Ascending aorta (tissue), 2 donors: ENCODE results near the gene GRK1. TPM values are rescaled to one million over a fixed set of nuclear protein-coding genes. Genes with fewer than 3 reads are reported as not detected.

Experiments
- DNase-seq, 2 donors: peaks; one replicate each; pipeline ENCODE4 v3.0.0-alpha.2; 2019; ENCODE audit warnings: low spot score in 2 of 2
- H3K27ac ChIP-seq, 2 donors: fragments of 200-600 bp; sonication (generic); one replicate each; pipeline ENCODE4 v1.5.1; 2016 to 2017; ENCODE audit warnings: mild to moderate bottlenecking in 1 of 2
- H3K27me3 ChIP-seq: fragments of 200-600 bp; sonication (generic); one replicate; pipeline ENCODE4 v1.5.1; 2017
- H3K36me3 ChIP-seq, 2 donors: fragments of 200-600 bp; sonication (generic); one replicate each; pipeline ENCODE4 v1.5.1; 2016
- H3K4me1 ChIP-seq, 2 donors: fragments of 200-600 bp; sonication (generic); one replicate each; pipeline ENCODE4 v1.5.1; 2016 to 2017; ENCODE audit warnings: mild to moderate bottlenecking in 1 of 2
- H3K4me3 ChIP-seq, 2 donors: fragments of 200-600 bp; sonication (generic); one replicate each; pipeline ENCODE4 v1.5.1; 2016 to 2017; ENCODE audit warnings: mild to moderate bottlenecking in 1 of 2
- H3K9me3 ChIP-seq, 2 donors: fragments of 200-600 bp; sonication (generic); one replicate each; pipeline ENCODE4 v1.5.1; 2016
- intact Hi-C: fragments of 100-400 bp; cut with DNase I; formaldehyde crosslinking; loops from one replicate; pipeline ENCODE4 v1.15.1; 2023
- total RNA-seq: library from RNA; depleted of rRNA; stranded (reverse); fragments of >200 nt; gene quantifications from one replicate; pipeline ENCODE4 v1.1.0, GENCODE V29; 2016
- TF ChIP-seq, protein P1 (sequence below), 3 experiments: fragments of 200-600 bp in 2 of 3; fragments of 450-650 bp in 1 of 3; sonication (generic) in 2 of 3; IDR thresholded peaks; one replicate each; pipeline ENCODE4 v1.5.1; 2016 to 2019; ENCODE audit warnings: antibody characterized with exemption in 3 of 3, mild to moderate bottlenecking in 1 of 3, moderate library complexity in 1 of 3

GRK1 gene
- total RNA-seq, 1 donor from 2014 or later: not detected

DNA sequence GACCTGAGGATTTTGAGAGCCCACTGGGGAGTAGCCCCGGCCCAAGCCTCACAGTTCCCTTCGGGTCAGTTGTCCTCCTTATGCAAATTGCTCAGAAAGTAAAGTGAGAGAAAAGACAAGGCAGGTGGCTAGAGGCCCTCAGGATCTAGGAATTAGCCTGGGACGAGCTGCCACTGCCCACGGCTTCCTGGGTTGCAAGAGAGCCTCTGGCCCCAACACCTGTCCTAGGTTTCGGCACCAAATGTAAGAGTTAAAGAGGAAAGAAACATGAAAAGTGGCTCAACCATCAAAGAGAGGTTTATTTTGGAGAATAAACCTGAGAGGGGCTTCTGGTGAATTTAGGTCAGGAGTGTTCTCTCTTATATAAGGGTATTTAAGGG lies 117.6 kb downstream of the GRK1 start:
- no peak for DNase-seq
- Histone ChIP-seq H3K4me1 (no peaks in the 10 kb centered on the region), H3K4me3 (no peak overlapping the region), H3K27ac (no peak overlapping the region), H3K27me3 (no peaks in the 10 kb centered on the region), H3K36me3 (no peaks in the 10 kb centered on the region), H3K9me3 (no peaks in the 10 kb centered on the region)
- intact Hi-C loops: no loop called here
- TF ChIP-seq, protein P1, sequence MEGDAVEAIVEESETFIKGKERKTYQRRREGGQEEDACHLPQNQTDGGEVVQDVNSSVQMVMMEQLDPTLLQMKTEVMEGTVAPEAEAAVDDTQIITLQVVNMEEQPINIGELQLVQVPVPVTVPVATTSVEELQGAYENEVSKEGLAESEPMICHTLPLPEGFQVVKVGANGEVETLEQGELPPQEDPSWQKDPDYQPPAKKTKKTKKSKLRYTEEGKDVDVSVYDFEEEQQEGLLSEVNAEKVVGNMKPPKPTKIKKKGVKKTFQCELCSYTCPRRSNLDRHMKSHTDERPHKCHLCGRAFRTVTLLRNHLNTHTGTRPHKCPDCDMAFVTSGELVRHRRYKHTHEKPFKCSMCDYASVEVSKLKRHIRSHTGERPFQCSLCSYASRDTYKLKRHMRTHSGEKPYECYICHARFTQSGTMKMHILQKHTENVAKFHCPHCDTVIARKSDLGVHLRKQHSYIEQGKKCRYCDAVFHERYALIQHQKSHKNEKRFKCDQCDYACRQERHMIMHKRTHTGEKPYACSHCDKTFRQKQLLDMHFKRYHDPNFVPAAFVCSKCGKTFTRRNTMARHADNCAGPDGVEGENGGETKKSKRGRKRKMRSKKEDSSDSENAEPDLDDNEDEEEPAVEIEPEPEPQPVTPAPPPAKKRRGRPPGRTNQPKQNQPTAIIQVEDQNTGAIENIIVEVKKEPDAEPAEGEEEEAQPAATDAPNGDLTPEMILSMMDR (IDR thresholded peaks at IDR 0.05): no peak

DNA sequence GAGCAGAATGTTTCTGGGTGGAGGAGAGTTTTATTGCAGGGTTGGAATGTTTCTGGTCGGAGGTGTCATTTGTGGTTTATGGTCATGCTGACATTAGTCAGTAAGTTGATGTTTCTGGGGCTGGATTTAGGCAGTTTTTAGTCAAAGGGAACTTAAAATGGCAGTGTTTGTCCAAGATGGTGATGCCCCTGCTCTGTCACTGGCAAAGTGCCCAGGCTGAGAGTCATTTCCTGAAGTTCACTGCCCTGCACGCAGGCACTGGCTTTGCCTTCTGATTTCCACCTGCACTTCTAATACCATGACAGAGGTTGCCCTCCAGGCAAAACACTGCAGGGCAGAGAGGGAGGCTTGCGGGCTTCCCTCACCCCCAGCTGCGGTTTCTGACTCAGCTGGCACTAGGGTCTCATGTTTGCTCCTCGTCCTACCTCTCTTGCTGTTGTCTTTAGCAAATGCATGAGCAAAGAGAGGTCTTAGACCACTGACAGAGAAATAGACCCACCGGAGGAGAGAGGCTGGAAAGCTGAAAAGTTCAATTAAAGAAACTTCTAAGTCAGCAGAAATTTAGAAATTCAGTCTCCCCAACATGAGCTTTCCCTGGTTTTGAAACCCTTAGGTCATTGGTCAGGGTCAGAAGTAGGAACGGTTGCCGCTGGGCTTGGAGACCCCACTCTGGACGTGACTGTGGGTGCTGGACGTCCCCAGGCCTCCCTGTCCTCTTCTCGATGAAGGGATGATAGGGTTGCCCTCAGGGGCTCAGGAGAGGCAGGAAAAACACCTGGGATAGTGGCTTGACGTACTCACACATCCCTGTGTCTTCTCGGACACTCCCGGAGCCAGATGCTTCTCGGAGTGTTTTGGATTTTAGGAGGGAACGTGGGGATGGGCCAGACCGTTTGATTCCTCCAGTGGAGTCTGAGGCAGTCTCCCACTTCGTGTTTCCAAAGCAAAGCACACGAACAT lies 118.3 kb downstream of the GRK1 start:
- TF ChIP-seq, protein P1 (IDR thresholded peaks at IDR 0.05): no peak
- Histone ChIP-seq H3K4me1 (no peaks in the 10 kb centered on the region), H3K4me3 (no peak overlapping the region), H3K36me3 (no peaks in the 10 kb centered on the region), H3K27me3 (no peaks in the 10 kb centered on the region), H3K9me3 (no peaks in the 10 kb centered on the region), H3K27ac (no peak overlapping the region)
- no peak for DNase-seq
- intact Hi-C loops: no loop called here

DNA sequence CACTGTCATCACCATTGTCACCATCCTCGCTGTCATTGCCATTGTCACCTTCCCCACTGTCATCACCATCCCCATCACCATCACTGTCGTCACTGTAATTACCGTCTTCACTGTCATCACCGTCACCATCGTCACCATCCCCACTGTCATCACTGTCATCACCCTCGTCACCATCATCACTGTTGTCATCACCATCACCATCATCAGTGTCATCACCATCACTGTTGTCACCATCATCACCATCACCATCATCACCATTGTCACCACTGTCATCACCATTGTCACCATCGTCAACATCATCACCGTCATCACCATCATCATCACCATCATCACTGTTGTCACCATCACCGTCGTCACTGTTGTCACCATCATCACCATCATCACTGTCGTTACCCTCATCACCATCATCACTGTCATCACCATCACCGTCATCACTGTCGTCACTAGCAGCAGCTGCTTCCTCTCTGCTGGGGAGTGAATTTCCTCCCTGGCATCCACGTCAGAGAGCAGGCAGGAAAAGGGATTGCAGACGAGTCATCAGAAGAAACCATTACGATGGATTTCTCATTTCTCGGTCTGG lies 119.3 kb downstream of the GRK1 start:
- H3K9me3 ChIP-seq: no peaks in the 10 kb centered on the region
- no peak overlapping the region for H3K27ac ChIP-seq
- intact Hi-C loops: no loop called here
- H3K4me3 ChIP-seq: no peak overlapping the region
- no peaks in the 10 kb centered on the region for H3K27me3 ChIP-seq
- DNase-seq: no peak
- TF ChIP-seq, protein P1 (IDR thresholded peaks at IDR 0.05): no peak
- no peaks in the 10 kb centered on the region for H3K4me1 ChIP-seq
- H3K36me3 ChIP-seq: no peaks in the 10 kb centered on the region

Other genes starting within 250 kb of the GRK1 start
- gene ADPRHL1, start 213.7 kb upstream of the GRK1 start, total RNA-seq: 11.3 TPM
- gene DCUN1D2, start 176.5 kb upstream of the GRK1 start, total RNA-seq: 5.9 TPM
- gene TFDP1, start 82.5 kb upstream of the GRK1 start, total RNA-seq: 15.8 TPM
- not detected for gene ATP4B, start 9.0 kb upstream of the GRK1 start, total RNA-seq
- 4.7 TPM for gene TMEM255B, start 92.0 kb downstream of the GRK1 start, total RNA-seq
- gene GAS6, start 196.9 kb downstream of the GRK1 start, total RNA-seq: 502 TPM